Breast epithelium (tissue), 3 donors: ENCODE data around the gene DYNC1H1.

Source experiments
- POLR2A ChIP-seq: fragments of 450-650 bp; IDR thresholded peaks from one replicate; pipeline ENCODE4 v1.6.1; 2016; ENCODE audit warnings: antibody characterized with exemption, mild to moderate bottlenecking, moderate library complexity
- POLR2AphosphoS5 ChIP-seq, 3 donors: sonication (generic); formaldehyde crosslinking; IDR thresholded peaks; one replicate each; pipeline ENCODE4 v1.6.1; 2017; ENCODE audit warnings: antibody characterized with exemption in 3 of 3
- TF ChIP-seq, protein P1 (sequence below), 3 donors: fragments of 450-650 bp; IDR thresholded peaks; one replicate each; pipeline ENCODE4 v1.5.1; 2016 to 2017; ENCODE audit warnings: antibody characterized with exemption in 3 of 3, mild to moderate bottlenecking in 3 of 3, moderate library complexity in 3 of 3

DNA sequence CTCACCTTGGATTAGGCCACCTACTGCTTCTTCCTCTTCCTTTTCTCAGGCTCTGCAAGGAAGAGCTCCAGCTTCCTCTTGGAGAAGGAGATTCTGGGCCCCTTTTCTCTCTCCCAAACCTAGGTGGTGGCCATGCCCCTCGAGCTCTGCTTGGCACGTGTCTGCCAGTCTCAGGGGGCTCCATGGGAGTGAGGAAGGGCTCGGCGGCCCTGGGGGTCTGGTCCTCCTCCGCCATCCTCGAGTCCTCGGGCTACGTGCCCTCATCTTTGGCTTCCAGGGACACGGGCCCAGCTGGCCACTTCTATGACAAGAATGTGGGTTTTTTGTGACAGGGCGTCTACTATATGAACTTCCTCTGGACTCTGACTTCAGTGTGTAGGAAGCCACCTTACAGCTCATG is 88.1 kb downstream of the DYNC1H1 start:
- TF ChIP-seq, protein P1, sequence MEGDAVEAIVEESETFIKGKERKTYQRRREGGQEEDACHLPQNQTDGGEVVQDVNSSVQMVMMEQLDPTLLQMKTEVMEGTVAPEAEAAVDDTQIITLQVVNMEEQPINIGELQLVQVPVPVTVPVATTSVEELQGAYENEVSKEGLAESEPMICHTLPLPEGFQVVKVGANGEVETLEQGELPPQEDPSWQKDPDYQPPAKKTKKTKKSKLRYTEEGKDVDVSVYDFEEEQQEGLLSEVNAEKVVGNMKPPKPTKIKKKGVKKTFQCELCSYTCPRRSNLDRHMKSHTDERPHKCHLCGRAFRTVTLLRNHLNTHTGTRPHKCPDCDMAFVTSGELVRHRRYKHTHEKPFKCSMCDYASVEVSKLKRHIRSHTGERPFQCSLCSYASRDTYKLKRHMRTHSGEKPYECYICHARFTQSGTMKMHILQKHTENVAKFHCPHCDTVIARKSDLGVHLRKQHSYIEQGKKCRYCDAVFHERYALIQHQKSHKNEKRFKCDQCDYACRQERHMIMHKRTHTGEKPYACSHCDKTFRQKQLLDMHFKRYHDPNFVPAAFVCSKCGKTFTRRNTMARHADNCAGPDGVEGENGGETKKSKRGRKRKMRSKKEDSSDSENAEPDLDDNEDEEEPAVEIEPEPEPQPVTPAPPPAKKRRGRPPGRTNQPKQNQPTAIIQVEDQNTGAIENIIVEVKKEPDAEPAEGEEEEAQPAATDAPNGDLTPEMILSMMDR (IDR thresholded peaks at IDR 0.05): no peak
- no peak for TF ChIP-seq POLR2A
- TF ChIP-seq POLR2AphosphoS5 (IDR thresholded peaks at IDR 0.05): no peak
